ENCODE measurements around the gene LGALS13.

Gene LGALS13

DNA sequence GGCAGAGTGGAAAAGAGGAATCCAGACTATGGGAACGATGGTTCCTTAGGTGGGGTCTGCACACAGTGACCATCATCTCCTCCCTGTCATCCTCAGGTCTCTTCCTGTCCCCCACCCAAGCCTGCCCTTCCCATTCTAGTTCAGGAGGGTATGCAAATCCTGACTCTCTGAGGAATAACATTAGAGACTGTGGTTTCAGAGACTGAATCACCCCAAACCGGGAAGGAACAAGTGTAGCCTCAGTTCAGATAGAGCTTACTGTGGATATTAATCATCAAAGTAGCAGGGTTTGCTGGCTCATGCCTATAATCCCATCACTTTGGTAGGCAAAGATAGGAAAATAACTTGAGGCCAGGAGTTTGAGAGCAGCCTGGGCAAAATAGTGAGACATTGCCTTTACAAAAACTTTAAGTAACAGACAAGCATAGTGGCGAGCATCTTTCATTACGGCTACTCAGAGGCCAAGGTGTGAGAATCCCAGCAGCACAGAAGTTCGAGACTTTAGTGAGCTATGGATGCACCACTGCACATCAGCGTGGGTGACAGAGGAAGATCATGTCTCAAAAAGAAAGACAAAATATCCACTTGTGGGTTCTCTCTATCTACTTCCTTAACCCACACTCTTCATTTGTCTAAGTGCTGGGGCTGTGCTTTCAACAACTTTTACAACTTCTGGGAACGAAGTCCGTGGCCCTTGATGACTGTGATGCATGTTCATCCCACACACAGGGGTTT is 19.3 kb upstream of the LGALS13 start:
- Histone ChIP-seq H3K4me2 (no peak overlapping the region), H3K27me3 (no peaks in the 10 kb centered on the region), H4K20me1 (no peaks in the 10 kb centered on the region), H3K4me3 (no peak overlapping the region), H3K4me1 (peaks cover 5% of the 10 kb centered on the region; the same call in 1 of the 2 replicates), H3K27ac (no peak overlapping the region), H3K9me3 (no peaks in the 10 kb centered on the region; the same call in 1 of the 2 replicates), H3K36me3 (no peaks in the 10 kb centered on the region), H3K9ac (no peak overlapping the region)
- TF ChIP-seq Cebpa-rat (IDR thresholded peaks at IDR 0.05) = no peak

DNA sequence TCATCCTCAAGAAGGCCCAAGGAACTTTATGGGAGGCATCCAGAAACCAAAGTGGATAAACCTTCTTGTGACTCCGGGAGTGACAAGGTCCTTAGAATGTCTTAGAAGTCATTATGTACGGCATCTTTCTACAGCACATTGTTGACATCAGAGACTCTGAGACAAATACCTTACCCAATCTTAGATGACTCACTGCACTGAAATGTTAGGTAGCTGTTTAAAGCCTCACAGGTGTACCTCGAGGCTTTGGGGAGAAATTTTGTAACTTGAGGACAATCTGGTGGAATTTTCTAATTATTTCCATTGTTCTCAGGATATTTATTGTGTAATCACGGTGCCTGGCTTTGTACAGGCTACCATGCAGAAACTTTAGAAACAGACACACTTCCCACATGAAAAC is 14.8 kb upstream of the LGALS13 start:
- TF ChIP-seq Cebpa-rat (IDR thresholded peaks at IDR 0.05) = no peak
- Histone ChIP-seq H3K4me3 (no peak overlapping the region), H3K9me3 (no peaks in the 10 kb centered on the region), H3K27ac (no peak overlapping the region), H3K4me2 (no peak overlapping the region), H3K27me3 (no peaks in the 10 kb centered on the region), H3K4me1 (peaks cover 5% of the 10 kb centered on the region; the same call in 1 of the 2 replicates), H4K20me1 (no peaks in the 10 kb centered on the region), H3K36me3 (no peaks in the 10 kb centered on the region), H3K9ac (no peak overlapping the region)

DNA sequence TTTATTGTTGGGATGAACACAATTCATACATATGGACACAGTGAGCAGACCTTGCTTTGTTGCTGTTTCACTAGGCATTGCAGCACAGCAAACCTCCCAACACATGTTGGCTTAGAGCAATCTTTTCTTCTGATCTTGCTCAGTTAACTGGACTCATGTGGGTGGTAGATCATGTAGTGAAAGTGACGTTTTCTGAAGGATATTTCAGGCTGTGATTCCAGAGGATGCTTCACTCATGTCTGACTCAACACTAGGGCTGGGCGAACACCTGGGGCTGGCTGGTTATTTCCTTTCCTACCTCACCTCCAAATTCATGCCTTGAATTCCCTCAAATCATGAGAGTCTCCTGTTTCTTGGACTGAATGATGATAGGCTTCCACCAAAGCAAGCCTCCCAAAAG is 14.3 kb upstream of the LGALS13 start:
- H3K4me3 ChIP-seq = no peak overlapping the region
- no peaks in the 10 kb centered on the region for H3K9me3 ChIP-seq
- no peaks in the 10 kb centered on the region for H3K36me3 ChIP-seq
- H3K4me1 ChIP-seq = peaks cover 2% of the 10 kb centered on the region; the same call in 1 of the 2 replicates
- no peak for TF ChIP-seq Cebpa-rat (IDR thresholded peaks at IDR 0.05)
- H4K20me1 ChIP-seq = no peaks in the 10 kb centered on the region
- H3K27me3 ChIP-seq = no peaks in the 10 kb centered on the region
- no peak overlapping the region for H3K9ac ChIP-seq
- H3K4me2 ChIP-seq = no peak overlapping the region
- H3K27ac ChIP-seq = no peak overlapping the region

DNA sequence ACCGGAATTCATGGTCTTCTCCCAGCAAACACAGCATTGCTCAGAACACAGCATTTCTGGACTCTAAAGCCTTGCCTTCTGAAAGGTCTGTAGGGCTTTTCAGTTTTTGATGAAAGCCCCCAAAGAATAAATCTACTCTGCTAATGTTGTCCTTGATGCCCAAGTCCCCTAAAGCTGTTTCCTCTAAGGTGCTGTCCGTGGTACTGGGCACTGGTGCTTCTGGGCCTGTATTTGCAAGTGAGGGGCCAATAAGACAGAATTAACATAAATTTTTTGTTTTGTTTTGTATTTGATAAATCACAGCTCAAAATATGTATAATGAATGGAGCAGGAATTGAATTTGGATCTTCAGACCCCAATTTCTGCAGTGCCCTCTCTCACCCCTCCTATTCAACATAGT is 12.1 kb upstream of the LGALS13 start:
- H3K9me3 ChIP-seq = no peaks in the 10 kb centered on the region
- no peaks in the 10 kb centered on the region for H4K20me1 ChIP-seq
- no peaks in the 10 kb centered on the region for H3K36me3 ChIP-seq
- H3K4me1 ChIP-seq = no peaks in the 10 kb centered on the region
- no peak for TF ChIP-seq Cebpa-rat (IDR thresholded peaks at IDR 0.05)
- no peak overlapping the region for H3K27ac ChIP-seq
- H3K9ac ChIP-seq = no peak overlapping the region
- H3K27me3 ChIP-seq = no peaks in the 10 kb centered on the region
- H3K4me2 ChIP-seq = no peak overlapping the region
- no peak overlapping the region for H3K4me3 ChIP-seq

DNA sequence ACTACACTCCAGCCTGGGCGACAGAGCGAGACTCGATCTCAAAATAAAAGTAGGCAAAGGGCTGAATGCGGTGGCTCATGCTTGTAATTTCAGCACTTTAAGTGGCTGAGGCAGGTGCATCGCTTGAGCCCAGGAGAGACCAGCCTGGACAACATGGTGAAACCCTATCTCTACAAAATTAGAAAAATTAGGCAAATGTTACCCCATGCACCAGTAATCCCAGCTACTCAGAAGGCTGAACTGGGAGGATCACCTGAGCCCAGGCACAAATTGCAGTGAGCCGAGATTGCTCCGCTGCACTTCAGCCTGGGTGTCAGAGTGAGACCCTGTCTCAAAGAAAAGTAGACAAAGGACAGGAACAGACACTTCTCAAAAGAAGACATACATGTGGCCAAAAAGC is 9.9 kb upstream of the LGALS13 start:
- Histone ChIP-seq H3K9ac (no peak overlapping the region), H3K4me2 (no peak overlapping the region), H3K4me3 (no peak overlapping the region), H3K4me1 (no peaks in the 10 kb centered on the region), H4K20me1 (no peaks in the 10 kb centered on the region), H3K27me3 (no peaks in the 10 kb centered on the region), H3K36me3 (no peaks in the 10 kb centered on the region), H3K9me3 (no peaks in the 10 kb centered on the region), H3K27ac (no peak overlapping the region)
- no peak for TF ChIP-seq Cebpa-rat (IDR thresholded peaks at IDR 0.05)

DNA sequence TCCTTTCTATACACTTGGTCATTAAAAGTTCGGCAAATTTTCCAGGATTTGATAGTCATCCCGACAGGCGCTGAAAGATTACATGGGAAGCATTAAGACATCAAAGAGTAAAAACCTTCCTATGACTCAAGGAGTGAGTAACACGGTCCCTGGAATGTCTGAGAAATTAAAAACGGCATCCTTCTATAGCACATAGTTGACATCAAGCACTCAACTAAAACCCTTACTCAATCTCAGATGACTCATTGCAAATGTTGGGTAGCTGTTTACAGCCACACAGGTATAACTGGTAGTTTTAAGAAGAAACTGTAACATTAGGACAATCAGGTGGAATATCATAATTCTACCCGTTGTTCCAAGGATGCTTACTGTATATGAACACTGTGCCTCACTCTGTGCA is 6.4 kb upstream of the LGALS13 start:
- H3K4me1 ChIP-seq = no peaks in the 10 kb centered on the region
- no peak overlapping the region for H3K4me3 ChIP-seq
- no peaks in the 10 kb centered on the region for H3K36me3 ChIP-seq
- H4K20me1 ChIP-seq = no peaks in the 10 kb centered on the region
- H3K27me3 ChIP-seq = no peaks in the 10 kb centered on the region
- H3K9ac ChIP-seq = no peak overlapping the region
- no peak overlapping the region for H3K4me2 ChIP-seq
- H3K9me3 ChIP-seq = no peaks in the 10 kb centered on the region
- H3K27ac ChIP-seq = no peak overlapping the region
- no peak for TF ChIP-seq Cebpa-rat (IDR thresholded peaks at IDR 0.05)

DNA sequence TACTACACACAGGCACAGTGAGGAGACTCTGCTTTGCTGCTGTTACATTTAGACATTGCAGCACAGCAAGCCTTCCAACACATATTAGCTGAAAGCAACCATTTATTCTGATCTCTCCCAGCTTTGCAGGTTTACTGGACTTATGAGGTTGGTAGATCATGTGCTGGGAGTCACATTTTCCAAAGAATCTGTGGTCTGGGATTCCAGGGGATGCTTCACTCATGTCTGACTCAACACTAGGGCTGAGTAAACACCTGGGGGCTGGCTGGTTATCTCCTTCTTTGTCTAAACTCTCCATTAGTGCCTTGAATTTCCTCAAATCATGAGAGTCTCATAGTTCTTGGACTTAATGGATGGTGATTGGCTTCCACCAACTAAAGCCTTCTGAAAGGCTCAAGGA is 5.4 kb upstream of the LGALS13 start:
- TF ChIP-seq Cebpa-rat (IDR thresholded peaks at IDR 0.05) = no peak
- H3K36me3 ChIP-seq = no peaks in the 10 kb centered on the region
- H4K20me1 ChIP-seq = no peaks in the 10 kb centered on the region
- no peak overlapping the region for H3K4me2 ChIP-seq
- H3K27ac ChIP-seq = no peak overlapping the region
- H3K4me3 ChIP-seq = no peak overlapping the region
- no peaks in the 10 kb centered on the region for H3K27me3 ChIP-seq
- no peaks in the 10 kb centered on the region for H3K4me1 ChIP-seq
- H3K9me3 ChIP-seq = no peaks in the 10 kb centered on the region
- H3K9ac ChIP-seq = no peak overlapping the region

DNA sequence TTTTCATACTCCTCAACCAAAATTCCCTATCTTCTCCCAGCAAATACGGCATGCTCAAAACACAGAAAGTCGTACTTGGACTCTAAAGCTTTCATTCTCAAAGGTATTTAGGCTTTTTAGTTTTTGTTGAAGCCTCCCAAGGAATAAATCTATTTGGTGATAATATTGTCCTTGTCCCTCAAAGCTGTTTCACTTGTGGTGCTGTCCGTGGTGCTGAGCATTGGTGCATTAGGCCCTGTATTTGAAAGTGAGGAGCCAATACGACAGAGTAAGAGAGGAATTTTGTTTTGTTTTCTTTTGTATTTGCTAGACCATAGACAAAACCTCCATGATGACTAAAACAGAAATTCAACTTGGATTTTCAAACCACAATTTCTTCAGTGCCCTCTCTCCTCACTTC is 3.2 kb upstream of the LGALS13 start:
- Histone ChIP-seq H4K20me1 (no peaks in the 10 kb centered on the region), H3K4me2 (no peak overlapping the region), H3K27ac (no peak overlapping the region), H3K9ac (no peak overlapping the region), H3K36me3 (no peaks in the 10 kb centered on the region), H3K27me3 (no peaks in the 10 kb centered on the region), H3K4me3 (no peak overlapping the region), H3K9me3 (no peaks in the 10 kb centered on the region), H3K4me1 (no peaks in the 10 kb centered on the region)
- no peak for TF ChIP-seq Cebpa-rat (IDR thresholded peaks at IDR 0.05)

DNA sequence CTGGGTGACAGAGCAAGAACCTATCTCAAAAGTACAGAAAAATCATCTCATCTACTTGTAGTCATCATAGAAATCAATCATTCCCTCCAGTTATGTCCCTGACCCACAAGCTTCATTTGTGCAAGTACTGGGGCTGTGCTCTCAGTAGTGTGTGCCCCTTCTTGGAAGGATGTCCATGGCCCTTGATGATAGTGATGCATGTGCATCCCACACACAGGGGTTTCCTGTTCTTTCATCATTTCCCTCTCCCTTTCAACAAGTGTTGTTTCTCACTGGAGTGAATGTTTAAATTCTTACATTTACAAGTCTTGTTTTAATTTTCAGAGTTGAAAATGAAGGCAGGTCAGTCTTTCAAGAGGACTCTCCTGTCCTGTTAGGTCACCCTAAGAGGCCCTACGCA is 1.5 kb downstream of the LGALS13 start:
- Histone ChIP-seq H3K9ac (no peak overlapping the region), H3K27ac (no peak overlapping the region), H3K4me2 (no peak overlapping the region), H4K20me1 (no peaks in the 10 kb centered on the region), H3K4me3 (no peak overlapping the region), H3K9me3 (no peaks in the 10 kb centered on the region), H3K27me3 (no peaks in the 10 kb centered on the region), H3K4me1 (peaks cover 5% of the 10 kb centered on the region), H3K36me3 (no peaks in the 10 kb centered on the region)
- no peak for TF ChIP-seq Cebpa-rat (IDR thresholded peaks at IDR 0.05)

DNA sequence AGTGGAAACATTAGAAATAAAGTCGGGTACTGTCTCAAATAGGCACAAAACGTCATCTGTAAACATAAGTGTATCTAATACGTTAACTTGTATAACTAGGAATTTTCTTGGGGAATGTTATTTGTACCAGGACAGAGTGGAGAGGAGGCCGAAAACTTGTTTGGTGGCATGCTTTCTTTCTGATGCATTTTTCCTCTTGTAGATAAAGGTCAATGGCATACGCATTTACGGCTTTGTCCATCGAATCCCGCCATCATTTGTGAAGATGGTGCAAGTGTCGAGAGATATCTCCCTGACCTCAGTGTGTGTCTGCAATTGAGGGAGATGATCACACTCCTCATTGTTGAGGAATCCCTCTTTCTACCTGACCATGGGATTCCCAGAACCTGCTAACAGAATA is 4.7 kb downstream of the LGALS13 start:
- Histone ChIP-seq H3K36me3 (no peaks in the 10 kb centered on the region), H3K4me3 (no peak overlapping the region), H3K4me2 (0 out of 2 replicates have a peak overlapping the region, but pooled peaks have one; percentile 3), H3K27ac (no peak overlapping the region), H3K27me3 (no peaks in the 10 kb centered on the region), H3K9me3 (no peaks in the 10 kb centered on the region), H4K20me1 (no peaks in the 10 kb centered on the region), H3K9ac (no peak overlapping the region), H3K4me1 (peaks cover 5% of the 10 kb centered on the region)
- TF ChIP-seq Cebpa-rat (IDR thresholded peaks at IDR 0.05) = no peak

DNA sequence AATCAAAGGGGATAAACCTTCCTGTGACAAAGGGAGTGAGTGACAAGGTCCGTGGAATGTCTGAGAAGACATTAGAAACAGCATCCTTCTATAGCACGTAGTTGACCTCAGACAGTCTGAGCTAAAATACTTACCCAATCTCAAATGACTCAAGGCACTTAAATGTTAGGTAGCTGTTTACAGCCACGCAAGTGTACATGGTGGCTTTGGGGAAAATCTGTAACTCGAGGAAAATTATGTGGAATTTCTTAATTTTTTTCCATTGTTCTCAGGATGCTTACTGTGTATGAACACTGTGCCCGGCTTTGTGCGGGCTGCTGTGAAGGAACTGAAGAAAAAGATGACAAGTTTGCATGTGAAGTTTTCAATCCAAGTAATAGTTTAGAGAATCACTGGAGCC is 5.2 kb downstream of the LGALS13 start:
- Histone ChIP-seq H4K20me1 (no peaks in the 10 kb centered on the region), H3K27ac (no peak overlapping the region), H3K27me3 (no peaks in the 10 kb centered on the region), H3K4me3 (no peak overlapping the region), H3K9me3 (no peaks in the 10 kb centered on the region), H3K9ac (no peak overlapping the region), H3K4me1 (peaks cover 5% of the 10 kb centered on the region), H3K36me3 (no peaks in the 10 kb centered on the region), H3K4me2 (0 out of 2 replicates have a peak overlapping the region, but pooled peaks have one; percentile 3)
- TF ChIP-seq Cebpa-rat (IDR thresholded peaks at IDR 0.05) = no peak

All from BLaER1 (cell line).